Motor neuron (in vitro differentiated cells): ENCODE measurements around the gene RAB10. TPM values are rescaled to one million over a fixed set of nuclear protein-coding genes. Genes with fewer than 3 reads are reported as not detected.
A peak's percentile ranks its signal among the peaks of the same experiment; 100 is the strongest.
"Not testable (repeated sequence)": the region's sequence is repeated elsewhere in the genome, so short reads cannot be mapped to it uniquely, and the experiment has no call there.

Experiments
- ATAC-seq, 8 experiments: fragments of 200-7000 bp; cut with Tn5 transposase; replicated peaks in 6 of 8; 2 replicates each; pipeline ENCODE4 v1.8.0; 2021; ENCODE audit warnings: mild to moderate bottlenecking in 8 of 8, moderate library complexity in 8 of 8
- H3K27ac ChIP-seq, 2 donors: fragments of 250-450 bp; sonication (Bioruptor Pico); 2 replicates each; pipeline ENCODE4 v1.9.0; 2021; ENCODE audit warnings: antibody characterized with exemption in 2 of 2, mild to moderate bottlenecking in 2 of 2, moderate library complexity in 1 of 2
- H3K4me1 ChIP-seq, 2 donors: fragments of 250-450 bp; sonication (Bioruptor Pico); replicated peaks in 1 of 2; 2 replicates each; pipeline ENCODE4 v1.6.1; 2021; ENCODE audit warnings: antibody characterized with exemption in 2 of 2, mild to moderate bottlenecking in 2 of 2, moderate library complexity in 1 of 2
- H3K4me3 ChIP-seq, 5 donors: fragments of 250-450 bp; sonication (Bioruptor Pico); 2 replicates each; pipeline ENCODE4 v1.9.0; 2021; ENCODE audit warnings: antibody characterized with exemption in 5 of 5, mild to moderate bottlenecking in 5 of 5, moderate library complexity in 4 of 5
- WGBS, 10 experiments: fragments of 450-650 bp; shearing (Covaris generic); methylation state at CpG; one replicate each; pipeline ENCODE4 v1.0.0; 2022; 5-methylcytosine and 5-hydroxymethylcytosine counted together
- in situ Hi-C, 9 experiments: fragments of 400-800 bp; cut with MboI; loops; one replicate each; pipeline ENCODE4 v1.15.0; 2021; ENCODE audit warnings: low sequenced_read_pairs in 9 of 9, low pct_unique_long_range_greater_than_20kb in 2 of 9; ENCODE audit not compliant: unreplicated experiment in 9 of 9
- total RNA-seq, 8 experiments: library from RNA; unstranded; fragments of 300-600 nt; gene quantifications; 2 replicates each; pipeline versions ENCODE4 v1.2.3 to v1.2.4, GENCODE V29; 2022

RAB10 gene
- total RNA-seq, 8 experiments from 2014 or later, result 78.0 to 135 (median 86.2) TPM

DNA sequence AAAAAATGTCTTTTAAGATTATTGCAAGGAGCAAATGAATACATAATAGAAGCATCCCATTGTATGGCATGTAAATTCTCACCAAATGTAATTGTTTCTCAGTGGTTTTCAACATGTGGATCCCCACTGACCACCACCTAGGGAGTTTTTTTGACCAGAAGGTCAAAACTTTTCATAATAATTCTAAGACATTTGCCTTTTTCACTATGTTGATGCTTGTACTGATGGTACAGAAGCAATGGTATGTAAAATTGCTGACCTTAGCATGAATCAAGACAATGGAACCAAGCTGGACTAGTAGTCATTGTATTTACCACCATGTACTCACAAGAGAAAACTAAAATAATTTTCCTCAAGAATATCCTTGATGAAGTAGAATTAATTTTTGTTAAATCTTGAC is 36.8 kb downstream of the RAB10 start:
- no peak overlapping the region for H3K4me3 ChIP-seq
- no peak overlapping the region for H3K27ac ChIP-seq
- in situ Hi-C loops, result no loop called here
- ATAC-seq, result no peak
- H3K4me1 ChIP-seq, result no peaks in the 10 kb centered on the region

DNA sequence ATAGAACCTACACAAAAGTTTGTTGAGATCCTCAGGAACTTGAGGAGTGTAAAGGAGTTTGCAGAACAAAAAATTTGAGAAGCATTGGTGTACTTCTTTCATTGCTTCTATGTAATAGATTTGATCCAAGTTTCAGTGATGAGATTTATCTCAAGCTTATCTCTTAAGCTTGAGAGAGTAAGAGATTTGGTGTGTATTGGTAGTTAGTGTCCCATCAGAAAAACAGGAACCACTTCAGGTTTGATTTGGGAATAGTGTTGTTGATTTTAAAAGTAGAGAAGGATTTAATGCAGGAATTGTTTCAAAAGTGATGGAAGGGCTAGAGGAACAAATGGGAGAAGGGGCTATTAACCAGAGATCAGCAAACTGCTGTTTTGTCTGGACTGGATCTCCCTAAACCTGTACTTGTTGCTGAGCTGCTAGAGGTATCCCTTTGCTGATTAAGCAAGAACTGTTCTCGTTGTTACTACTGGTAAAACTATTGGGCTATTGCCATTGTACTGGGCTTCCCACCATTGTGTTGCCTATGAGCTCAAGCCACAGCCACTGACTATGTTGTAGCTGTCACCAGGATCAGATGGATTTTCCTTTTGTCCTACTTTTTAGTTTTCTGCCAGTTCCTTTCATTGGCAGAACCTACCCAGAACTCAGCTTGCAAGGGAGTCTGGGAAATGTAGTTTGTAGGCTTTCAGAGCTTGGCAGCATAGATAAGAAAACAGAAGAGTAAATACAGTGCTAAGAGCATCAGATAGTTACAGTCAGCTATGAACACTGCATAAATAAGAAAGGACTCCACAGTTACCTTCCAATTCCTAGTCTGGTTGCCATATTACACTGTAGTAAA is 39.3 kb downstream of the RAB10 start:
- peak in 4 of 8 experiments; percentile 38 to 96 (median 56) for ATAC-seq
- in situ Hi-C loops, result no loop called here
- Histone ChIP-seq H3K4me1 (no peaks in the 10 kb centered on the region), H3K27ac (no peak overlapping the region), H3K4me3 (no peak overlapping the region)
- WGBS, 10 experiments, result 17 to 78% (median 40%) methylated on average over 1 of the region's 1 CpG; no CpG with 5 or more reads in 3 of the 10 experiments

DNA sequence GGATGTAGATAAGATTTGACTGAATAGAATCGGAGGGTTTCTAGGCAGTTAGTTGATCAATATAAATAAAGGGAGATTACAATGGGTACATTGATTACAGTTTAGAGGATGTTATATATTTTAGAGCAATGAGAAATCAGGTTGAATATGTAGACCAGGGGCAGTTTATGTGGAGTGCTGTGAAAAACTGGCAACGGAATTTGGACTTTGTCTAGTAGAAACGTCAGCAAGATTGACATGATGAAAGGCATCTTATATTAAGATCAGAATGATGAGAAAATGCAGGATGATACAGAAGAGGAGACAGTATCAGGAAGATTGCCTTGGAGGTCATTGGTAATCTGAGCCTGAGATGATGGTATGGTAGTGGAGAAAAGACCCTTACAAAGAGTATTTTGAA is 39.9 kb downstream of the RAB10 start:
- Histone ChIP-seq H3K4me1 (no peaks in the 10 kb centered on the region), H3K27ac (no peak overlapping the region), H3K4me3 (no peak overlapping the region)
- in situ Hi-C loops, result no loop called here
- 50 to 100% (median 91%) methylated on average over 1 to 3 of the region's 3 CpGs for WGBS, 10 experiments
- ATAC-seq, result no peak

DNA sequence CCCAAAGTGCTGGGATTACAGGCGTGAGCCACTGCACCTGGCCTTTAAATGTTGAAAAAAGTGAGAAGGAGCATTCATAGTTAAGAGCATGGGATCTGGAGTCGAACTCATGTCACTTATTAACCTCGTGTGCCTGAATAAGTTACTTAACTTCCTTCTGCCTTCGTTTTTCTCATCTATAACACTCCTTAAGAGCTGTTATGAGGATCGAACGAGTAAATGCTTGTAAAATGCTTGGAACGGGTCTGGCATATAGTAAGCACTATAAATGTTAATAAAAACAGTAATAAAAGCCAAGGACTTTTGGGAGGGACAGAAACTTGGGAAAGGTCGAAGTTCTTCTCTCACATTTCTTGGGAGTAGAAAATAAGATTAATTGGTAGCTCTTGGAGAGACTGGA is 40.8 kb downstream of the RAB10 start:
- H3K4me3 ChIP-seq, result no peak overlapping the region
- in situ Hi-C loops, result no loop called here

DNA sequence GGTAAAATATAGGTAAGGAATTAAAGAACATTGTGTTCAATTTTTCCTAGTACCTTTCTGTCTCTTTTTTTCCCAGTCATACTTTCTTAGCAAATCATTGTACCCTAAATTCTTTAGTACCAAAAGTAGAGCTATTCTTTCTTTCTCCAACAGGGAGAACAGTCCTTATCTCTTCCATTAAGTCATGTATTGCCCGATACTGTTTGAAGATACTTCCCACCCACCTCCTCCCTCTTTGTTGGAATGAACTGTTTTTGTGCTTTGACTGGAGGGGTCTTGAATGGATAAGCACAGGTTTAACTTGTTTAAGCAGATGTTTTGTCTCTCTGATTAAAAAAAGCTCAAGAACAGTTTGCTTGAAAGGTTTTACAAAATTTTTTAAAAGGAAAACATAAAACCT is 41.3 kb downstream of the RAB10 start:
- no peaks in the 10 kb centered on the region for H3K4me1 ChIP-seq
- no peak overlapping the region for H3K27ac ChIP-seq
- ATAC-seq, result no peak
- in situ Hi-C loops, result no loop called here
- 63 to 100% (median 80%) methylated on average over 1 of the region's 1 CpG; no CpG with 5 or more reads in 3 of the 10 experiments for WGBS, 10 experiments
- H3K4me3 ChIP-seq, result no peak overlapping the region

More for the DNA sequence above, 40.8 kb downstream of the RAB10 start:
- Histone ChIP-seq H3K4me1 (no peaks in the 10 kb centered on the region), H3K27ac (no peak overlapping the region)
- 60 to 100% (median 88%) methylated on average over 1 to 8 of the region's 8 CpGs; no CpG with 5 or more reads in 1 of the 10 experiments for WGBS, 10 experiments
- ATAC-seq, result no peak

DNA sequence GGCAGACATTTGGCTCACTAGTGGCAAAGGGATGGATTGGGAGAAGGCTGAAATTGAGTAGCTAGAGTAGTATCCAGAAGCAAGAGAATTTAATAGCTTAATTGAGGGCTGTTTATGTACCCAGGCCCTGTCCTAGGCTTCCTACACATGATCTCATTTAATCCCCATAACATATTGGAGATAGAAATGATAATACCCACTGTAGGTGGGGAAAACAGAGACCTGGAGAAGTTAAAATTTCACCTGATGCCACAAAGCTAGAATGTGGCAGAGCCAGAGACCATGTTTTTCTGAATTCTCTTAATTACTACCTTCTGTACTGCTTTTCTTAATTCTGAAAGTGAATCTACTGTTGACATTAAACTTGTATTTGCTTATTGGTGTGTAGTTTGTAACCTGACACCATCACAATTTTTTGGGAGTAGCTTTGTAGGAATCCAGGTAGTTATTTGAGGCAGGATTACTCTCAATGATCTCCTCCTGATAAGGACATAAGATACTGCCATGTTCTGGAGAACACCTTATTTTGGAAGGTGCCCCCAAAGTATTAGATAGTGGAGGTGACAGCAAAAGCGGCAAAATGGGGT is 42.2 kb downstream of the RAB10 start:
- WGBS, 10 experiments, result 78 to 100% (median 100%) methylated on average over 1 of the region's 1 CpG; no CpG with 5 or more reads in 5 of the 10 experiments

DNA sequence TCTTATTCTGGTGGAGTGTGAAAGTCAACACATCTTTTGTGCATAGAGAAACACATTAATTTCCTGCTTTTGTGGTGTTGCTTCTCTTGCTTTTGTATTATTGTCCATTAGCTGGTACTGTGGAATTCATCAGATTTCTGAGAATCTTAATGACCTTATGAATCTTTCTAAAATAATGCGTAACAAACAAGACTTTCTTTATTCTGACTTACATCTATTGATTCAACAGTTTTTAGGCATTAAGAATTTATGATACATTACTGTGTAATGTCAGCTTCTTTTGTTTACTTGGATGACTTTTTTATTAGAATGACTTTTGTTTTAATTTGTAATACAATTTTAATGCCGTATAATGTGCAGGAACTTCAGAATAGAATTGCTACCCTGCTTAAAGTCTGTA is 43.4 kb downstream of the RAB10 start:
- no peak overlapping the region for H3K27ac ChIP-seq
- in situ Hi-C loops, result no loop called here
- no peak for ATAC-seq
- H3K4me1 ChIP-seq, result no peaks in the 10 kb centered on the region
- 90 to 100% (median 98%) methylated on average over 1 to 2 of the region's 2 CpGs; no CpG with 5 or more reads in 2 of the 10 experiments for WGBS, 10 experiments
- no peak overlapping the region for H3K4me3 ChIP-seq

More for the DNA sequence above, 42.2 kb downstream of the RAB10 start:
- no peaks in the 10 kb centered on the region for H3K4me1 ChIP-seq
- no peak overlapping the region for H3K4me3 ChIP-seq
- H3K27ac ChIP-seq, result no peak overlapping the region
- no peak for ATAC-seq
- in situ Hi-C loops, result no loop called here

DNA sequence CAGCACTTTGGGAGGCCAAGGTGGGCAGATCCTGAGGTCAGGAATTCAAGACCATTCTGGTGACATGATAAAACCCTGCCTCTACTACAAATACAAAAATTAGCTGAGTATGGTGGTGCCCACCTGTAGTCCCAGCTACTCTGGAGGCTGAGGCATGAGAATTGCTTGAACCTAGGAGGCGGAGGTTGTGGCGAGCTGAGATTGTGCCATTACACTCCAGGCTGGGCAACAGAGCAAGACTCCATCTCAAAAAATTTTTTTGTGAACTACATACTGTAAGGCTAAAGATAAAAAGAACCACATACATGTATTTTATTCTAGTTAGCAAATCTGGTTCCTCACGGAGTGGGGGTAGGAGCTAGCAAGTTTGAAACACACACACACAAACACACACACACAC is 45.1 kb downstream of the RAB10 start:
- H3K27ac ChIP-seq, result no peak overlapping the region
- in situ Hi-C loops, result no loop called here
- no peak overlapping the region for H3K4me3 ChIP-seq
- whole genome bisulfite sequencing, 10 experiments, result 83 to 100% (median 100%) methylated on average over 2 to 3 of the region's 3 CpGs; no CpG with 5 or more reads in 3 of the 10 experiments
- no peak for ATAC-seq
- no peaks in the 10 kb centered on the region for H3K4me1 ChIP-seq

DNA sequence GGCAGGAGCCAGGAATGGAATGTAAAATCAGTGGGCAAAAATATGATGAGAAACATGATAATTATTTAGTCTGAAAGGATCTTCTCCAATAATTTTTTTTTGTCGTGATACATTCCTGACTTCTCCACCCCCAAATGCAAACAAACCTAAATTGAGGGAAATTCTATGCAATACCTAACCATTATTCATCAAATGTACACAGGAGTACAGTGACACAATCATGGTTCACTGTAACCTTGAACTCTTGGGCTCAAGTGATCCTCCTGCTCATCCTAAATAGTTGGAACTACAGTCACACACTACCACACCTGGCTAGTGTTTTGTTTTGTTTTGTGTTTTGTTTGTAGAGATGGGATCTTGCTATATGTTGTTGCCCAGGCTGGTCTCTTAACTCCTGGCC is 46.5 kb downstream of the RAB10 start:
- no peak overlapping the region for H3K4me3 ChIP-seq
- in situ Hi-C loops, result no loop called here
- no peak overlapping the region for H3K27ac ChIP-seq
- 71 to 100% (median 100%) methylated on average over 1 of the region's 1 CpG for WGBS, 10 experiments
- H3K4me1 ChIP-seq, result no peaks in the 10 kb centered on the region
- ATAC-seq, result no peak

DNA sequence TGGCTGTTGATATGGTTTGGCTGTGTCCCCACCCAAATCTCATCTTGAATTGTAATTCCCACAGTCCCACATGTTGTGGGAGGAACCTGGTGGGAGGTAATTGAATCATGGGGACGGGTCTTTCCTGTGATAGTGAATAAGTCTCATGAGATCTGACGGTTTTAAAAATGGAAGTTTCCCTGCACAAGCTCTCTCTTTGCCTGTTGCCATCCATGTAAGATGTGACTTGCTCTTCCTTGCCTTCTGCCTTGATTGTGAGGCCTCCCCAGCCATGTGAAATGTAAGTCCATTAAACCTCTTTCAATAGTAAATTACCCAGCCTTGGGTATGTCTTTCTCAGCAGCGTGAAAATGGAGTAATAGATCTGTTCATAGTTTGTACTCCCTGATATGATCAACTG is 47.0 kb downstream of the RAB10 start:
- H3K4me3 ChIP-seq, in situ Hi-C loops, H3K27ac ChIP-seq, H3K4me1 ChIP-seq, ATAC-seq: not testable (repeated sequence)
- 80 to 100% (median 92%) methylated on average over 1 to 3 of the region's 3 CpGs; no CpG with 5 or more reads in 3 of the 10 experiments for WGBS, 10 experiments

DNA sequence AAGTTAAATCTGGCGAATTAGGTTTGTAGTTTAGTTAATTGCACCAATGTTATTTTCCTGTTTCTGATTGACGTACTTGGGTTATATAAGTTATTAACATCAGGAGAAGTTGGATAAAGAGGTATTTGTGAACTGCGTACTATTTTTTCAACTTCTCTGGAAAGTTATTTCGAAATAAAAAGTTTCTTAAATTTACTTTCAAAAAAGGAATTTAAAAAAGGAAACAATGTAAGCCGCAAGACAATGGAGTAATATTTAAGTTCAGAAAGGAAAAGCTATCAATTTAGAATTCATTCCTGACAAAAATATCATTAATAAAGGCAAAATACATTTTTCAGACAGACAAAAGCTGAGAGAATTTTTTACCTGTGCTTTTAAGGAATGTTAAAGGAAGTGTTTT is 47.7 kb downstream of the RAB10 start:
- Histone ChIP-seq H3K4me3 (no peak overlapping the region), H3K4me1 (no peaks in the 10 kb centered on the region), H3K27ac (no peak overlapping the region)
- no peak for ATAC-seq
- 88 to 100% (median 97%) methylated on average over 4 to 5 of the region's 5 CpGs for WGBS, 10 experiments
- in situ Hi-C loops, result no loop called here

DNA sequence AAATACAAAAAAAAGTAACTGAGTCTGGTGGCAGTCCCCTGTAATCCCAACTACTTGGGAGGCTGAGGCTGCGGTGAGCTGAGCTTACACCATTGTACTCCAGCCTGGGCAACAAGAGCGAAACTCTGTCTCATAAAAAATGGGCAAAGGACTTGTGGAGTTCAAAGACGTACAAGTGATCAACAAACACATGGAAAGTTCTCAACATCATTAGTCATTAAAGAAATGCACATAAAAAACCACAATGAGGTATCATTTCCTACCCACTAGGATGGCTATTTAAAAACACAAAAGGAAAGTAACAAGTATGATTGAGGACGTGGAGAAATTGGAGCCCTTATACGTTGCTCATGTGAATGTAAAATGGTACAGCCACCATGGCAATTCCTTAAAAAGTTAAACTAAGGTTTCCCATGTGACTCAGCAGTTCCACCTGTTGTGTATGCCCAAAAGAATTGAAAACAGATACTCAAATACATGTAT is 52.3 kb downstream of the RAB10 start:
- ATAC-seq, result peak in 3 of 8 experiments; percentile 53 to 81 (median 77)
- WGBS, 10 experiments, result 11 to 100% (median 67%) methylated on average over 1 to 4 of the region's 5 CpGs; no CpG with 5 or more reads in 1 of the 10 experiments
- in situ Hi-C loops, result no loop called here
- H3K4me1 ChIP-seq, result no peaks in the 10 kb centered on the region
- H3K27ac ChIP-seq, result no peak overlapping the region
- no peak overlapping the region for H3K4me3 ChIP-seq

DNA sequence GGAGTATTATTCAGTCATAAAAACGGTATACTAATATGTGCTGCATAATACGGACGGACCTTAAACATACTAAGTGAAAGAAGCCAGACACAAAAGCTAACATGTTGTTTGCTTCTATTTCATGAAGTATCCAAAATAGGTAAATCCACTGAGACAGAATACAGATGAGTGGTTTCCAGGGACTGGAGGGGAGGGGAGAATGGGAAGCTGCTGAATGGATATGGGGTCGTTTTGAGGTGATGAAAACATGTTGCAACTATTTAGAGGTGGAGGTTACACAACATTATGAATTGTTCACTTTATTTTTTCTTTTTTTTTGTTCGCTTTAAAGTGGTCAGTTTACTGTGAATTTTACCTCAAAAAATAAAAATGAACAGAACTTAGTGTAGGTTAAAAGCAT is 52.9 kb downstream of the RAB10 start:
- H3K4me3 ChIP-seq, result no peak overlapping the region
- in situ Hi-C loops, result no loop called here
- WGBS, 10 experiments, result 34 to 100% (median 81%) methylated on average over 1 to 5 of the region's 5 CpGs
- no peak overlapping the region for H3K27ac ChIP-seq
- H3K4me1 ChIP-seq, result no peaks in the 10 kb centered on the region
- ATAC-seq, result no peak
